HG03066 (cell line): Measurements from ENCODE around the gene DMRT1.

Source experiments
- ATAC-seq: cut with Tn5 transposase; IDR thresholded peaks from one replicate; pipeline ENCODE4 v1.9.1; 2021; ENCODE audit warnings: low read depth; ENCODE audit not compliant: unreplicated experiment

DMRT1 gene

GRCh38 chr9:969310-970150, 128.0 kb downstream of the DMRT1 start:
- ATAC-seq = no peak

- ATAC-seq = no peak
Observed at GRCh38 chr9:970151-970996, 128.9 kb downstream of the DMRT1 start.

- no peak for ATAC-seq
Observed at GRCh38 chr9:971901-972500, 130.5 kb downstream of the DMRT1 start.

GRCh38 chr9:972501-973294, 131.2 kb downstream of the DMRT1 start:
- no peak for ATAC-seq

- ATAC-seq = no peak
Observed at GRCh38 chr9:973295-973834, 131.9 kb downstream of the DMRT1 start.

DNA sequence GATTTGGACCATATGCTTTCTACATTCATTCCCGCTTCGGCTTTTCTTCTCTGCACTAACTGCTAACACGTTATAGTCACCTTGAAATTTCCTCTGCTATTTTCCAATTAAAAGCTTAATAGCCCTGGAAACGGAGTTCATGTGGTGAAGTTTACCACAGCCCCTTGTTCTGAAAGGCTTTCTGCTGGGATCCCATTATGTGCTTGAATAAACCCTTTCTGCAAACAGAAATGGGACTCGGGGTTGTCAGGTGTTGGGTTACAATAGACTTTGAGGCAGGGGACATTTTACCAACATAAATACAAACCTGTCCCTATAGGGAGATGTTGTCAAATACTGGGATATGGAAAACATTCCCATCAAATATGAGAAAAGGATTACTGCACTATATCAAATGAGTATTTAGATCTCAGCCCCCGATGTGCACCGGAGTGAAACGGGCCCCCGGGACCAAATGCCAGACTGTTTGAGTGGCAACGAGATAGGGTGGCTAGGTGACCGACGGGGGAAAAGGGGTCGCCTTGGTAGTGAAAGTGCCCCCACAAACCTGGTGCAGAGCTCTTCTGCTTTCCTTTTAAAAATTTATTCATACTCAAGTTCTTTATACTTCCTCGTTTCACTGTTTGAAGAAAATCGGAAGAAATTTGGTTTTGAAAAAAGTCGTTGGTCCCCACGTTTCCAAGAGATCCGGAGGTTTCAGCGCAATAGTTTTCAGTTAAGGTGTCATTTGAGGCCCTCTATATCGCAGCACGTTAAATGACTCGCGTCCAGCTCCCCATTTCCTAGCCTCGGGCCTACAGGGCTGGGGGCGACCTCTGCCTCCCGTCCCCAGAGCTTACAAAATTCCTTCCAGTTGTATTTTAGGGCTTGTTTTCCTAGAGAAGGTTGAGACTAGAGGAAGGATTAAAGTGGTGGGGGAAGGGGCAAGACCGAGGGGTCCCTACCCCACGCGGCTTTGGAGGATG, 132.8 kb downstream of the DMRT1 start:
- no peak for ATAC-seq

GRCh38 chr9:974996-975739, 133.7 kb downstream of the DMRT1 start:
- no peak for ATAC-seq

- no peak for ATAC-seq
Observed at GRCh38 chr9:975740-976257, 134.3 kb downstream of the DMRT1 start.

DNA sequence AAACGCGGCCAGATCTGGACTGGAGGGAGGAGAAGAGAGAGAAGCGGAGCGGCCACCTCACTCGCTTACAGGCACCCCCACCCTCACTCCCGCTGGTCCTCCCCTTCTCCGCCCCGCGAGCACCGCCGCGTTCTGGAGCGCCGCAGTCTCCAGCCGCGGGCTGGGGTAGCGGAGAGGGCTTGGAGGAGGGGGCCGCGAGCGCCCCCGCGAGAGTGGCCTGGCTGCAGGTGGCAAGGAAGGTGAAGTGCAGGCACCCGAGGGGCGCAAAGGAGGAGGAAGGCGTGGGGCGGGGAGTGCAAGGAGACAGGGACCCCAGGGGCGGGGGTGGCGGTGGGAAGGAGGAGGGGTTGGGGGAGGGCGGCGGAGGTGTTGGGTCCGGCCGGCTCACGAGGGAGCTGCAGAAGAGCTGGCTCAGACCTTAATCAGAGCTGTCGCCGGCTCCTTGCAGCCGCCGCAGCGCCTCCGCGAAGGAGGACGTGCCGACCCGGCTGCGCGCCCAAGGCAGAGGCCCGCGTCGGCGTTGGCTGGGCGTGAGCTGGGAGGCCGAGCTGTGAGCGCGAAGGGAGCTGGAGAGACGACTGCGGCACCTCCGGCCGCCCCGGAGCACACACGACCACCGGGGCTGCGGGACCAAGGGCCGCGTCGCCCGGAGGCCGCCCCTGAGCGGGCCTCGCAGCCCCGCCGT, 134.9 kb downstream of the DMRT1 start, which contains the start of gene DMRT3:
DMRT3 (plus strand) TSS at position 398 of the 685 bp plus-strand sequence. CDS start 347 bp downstream, outside the sequence.
- ATAC-seq = no peak

GRCh38 chr9:976943-977837, 135.7 kb downstream of the DMRT1 start:
- ATAC-seq = no peak

GRCh38 chr9:977838-978830, 136.6 kb downstream of the DMRT1 start:
- no peak for ATAC-seq

DNA sequence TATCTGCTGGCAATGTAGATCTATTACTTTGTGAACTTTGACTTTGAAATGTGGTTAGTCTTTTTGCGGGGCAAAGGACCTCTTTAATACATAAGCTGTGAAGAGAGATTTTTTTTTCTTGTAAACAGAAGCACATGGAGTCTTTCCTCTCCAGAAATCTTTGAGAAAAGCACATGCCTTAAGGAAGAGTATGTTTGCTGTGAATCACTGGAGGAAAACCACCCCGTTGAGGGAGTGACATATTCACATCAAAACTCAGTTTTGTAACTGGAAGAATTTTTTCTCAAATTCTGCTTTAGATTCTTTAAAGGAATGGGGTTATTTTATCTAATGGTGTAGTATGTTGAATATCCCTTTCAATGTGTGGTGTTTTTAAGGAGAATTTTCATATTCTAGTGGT, 138.5 kb downstream of the DMRT1 start:
- no peak for ATAC-seq

DNA sequence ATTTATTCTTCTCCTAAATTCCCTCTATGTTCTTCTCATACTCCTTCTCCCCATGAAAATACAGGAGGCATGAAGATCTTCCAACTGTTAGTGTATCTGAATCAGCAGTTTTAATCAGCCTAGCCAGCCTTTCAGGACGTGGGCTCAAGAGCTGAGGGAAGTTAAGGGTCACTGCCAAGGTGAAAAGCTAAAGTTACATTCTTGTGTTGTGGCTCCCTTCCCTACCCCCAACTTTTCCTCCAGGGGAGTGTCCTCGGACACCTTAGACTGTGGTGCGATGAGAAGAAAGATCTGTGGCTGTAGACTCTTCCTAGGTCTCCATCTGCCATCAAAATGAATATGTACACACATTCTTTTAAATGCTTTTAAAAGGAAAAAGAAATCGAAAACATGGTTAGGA, 139.1 kb downstream of the DMRT1 start:
- no peak for ATAC-seq

DNA sequence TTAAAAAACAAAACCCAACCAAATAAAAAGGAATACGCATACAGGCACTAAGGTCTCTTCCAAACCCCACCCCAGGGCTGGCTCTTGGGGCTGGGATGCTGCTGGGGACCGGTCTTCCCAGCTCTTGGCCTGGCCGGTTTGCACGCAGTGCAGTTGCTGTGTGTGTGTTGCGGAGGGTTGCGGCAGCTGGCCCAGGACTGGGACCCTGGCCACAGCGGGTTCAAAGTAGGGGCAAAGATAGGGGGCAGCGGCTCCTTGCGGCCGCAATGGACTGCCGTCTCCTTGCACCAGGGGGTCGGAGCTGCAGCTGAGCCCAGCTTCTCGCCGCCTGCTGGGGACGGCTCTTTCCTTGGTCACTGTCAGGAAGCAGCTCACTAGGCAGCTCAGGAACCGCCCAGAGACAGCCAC, 140.0 kb downstream of the DMRT1 start:
- ATAC-seq = no peak
